ENCODE data around the gene B4GALT6.
A peak's percentile ranks its signal among the peaks of the same experiment; 100 is the strongest.

The B4GALT6 gene

DNA sequence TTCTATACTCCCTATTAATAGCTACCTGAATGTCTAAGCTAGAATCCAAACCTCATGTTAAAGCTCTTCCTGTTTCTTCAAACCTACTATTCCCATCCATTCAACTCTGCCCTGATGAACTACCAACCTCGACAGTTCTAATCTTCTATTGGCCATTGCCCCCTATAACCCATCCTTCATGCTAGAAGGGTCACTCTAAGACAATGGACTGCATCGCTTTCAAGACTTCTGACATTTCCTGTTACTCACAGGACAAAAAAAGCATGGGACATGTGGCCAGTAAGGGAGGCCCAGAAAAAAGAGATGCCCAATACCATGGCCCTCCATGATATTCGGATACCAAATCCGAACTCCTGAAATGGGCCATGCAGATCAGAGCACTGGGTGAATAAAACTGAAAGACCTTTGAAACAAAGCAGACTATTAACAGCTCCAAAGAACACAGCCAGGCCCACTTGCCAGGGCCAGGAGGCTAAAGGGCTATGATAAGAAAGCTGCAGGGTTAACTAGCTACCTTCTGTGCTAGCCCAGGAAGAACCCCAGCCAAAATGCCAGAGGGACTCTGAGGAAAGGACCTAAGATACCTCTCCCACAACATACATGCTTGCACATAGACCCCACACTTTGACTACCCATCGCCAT lies 4.5 kb downstream of the B4GALT6 start:
- DNase-seq = no peak
- H3K27me3 Mint-ChIP-seq = peaks cover 57% of the 10 kb centered on the region

DNA sequence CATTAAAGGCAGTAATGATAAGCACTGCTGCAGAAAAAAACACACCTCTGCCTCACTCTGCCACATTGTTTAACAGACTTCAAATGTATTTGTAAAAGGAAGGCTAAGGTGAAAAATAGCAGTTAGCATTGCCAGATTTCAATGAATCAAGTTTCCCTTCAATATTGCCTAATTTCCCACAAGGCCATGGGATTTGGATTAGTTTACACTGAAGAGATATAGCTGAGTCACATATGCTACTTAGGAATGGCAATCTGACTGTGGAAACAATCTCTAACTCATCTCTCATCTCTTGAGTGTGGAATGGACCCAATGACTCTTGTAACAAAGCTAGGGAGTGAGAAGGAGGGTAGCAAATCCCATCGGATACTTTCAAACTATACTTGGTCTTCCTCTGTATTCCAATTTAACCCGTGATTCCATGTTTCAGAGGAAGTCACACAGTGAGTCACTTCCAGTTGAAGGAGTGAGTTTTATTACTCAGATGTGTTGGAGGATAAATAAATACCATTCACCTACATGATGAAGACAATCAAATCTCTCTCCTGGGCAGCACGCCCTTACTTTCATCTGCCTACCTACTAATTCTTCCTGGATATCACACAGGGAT lies 5.1 kb downstream of the B4GALT6 start:
- Mint-ChIP-seq H3K27me3 (peaks cover 52% of the 10 kb centered on the region), H3K9me3 (no peaks in the 10 kb centered on the region), H3K4me3 (no peak overlapping the region), H3K4me1 (peaks cover 26% of the 10 kb centered on the region), H3K27ac (no peak overlapping the region)
- ATAC-seq (no peak), DNase-seq (no peak)

More for the DNA sequence above, 4.5 kb downstream of the B4GALT6 start:
- Mint-ChIP-seq H3K4me3 (no peak overlapping the region), H3K27ac (no peak overlapping the region), H3K9me3 (no peaks in the 10 kb centered on the region), H3K4me1 (peaks cover 29% of the 10 kb centered on the region)
- no peak for ATAC-seq

DNA sequence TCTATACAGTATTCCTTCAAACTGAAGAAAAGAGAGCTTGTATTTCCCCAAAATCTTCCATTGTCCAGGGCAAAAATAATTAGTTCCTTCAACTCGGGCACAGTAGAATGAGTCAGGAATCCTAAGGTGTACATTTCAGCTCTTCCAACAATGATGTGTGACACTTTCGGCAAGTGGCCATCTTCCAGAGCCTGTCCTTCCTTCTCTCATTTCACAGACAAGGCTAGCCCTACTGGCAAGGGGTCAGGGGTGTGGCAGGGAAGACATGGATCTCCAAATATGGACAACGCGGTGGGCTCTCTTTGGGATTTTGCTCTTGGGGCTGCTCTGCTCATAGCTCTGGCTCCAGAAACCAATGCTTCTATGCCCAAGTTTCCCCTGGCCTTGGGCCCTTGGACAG lies 6.0 kb downstream of the B4GALT6 start:
- no peaks in the 10 kb centered on the region for H3K9me3 Mint-ChIP-seq
- DNase-seq = no peak
- no peak overlapping the region for H3K4me3 Mint-ChIP-seq
- H3K4me1 Mint-ChIP-seq = peaks cover 18% of the 10 kb centered on the region
- ATAC-seq = no peak
- H3K27ac Mint-ChIP-seq = no peak overlapping the region
- H3K27me3 Mint-ChIP-seq = peaks cover 44% of the 10 kb centered on the region

DNA sequence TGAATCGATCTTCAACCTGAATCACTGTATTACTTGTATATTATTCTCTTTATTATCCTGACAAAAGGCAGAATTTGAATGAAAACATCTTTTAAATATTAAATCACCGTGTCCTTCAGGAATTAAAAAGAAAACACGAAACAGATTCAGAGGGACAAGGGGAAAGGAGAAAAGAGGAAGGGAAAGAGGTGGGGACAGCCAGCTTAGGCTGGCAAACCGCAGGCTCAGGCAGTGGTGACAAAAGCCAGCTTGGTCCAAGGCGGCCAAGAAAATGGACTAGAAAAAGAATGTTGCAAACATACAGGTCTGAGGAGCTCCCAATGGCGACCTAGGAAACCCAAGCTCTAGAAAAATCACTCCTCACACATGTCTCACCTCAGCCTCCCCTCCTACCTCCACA lies 6.8 kb downstream of the B4GALT6 start:
- DNase-seq (no peak), ATAC-seq (no peak)
- no peak overlapping the region for H3K4me3 Mint-ChIP-seq
- peaks cover 36% of the 10 kb centered on the region for H3K27me3 Mint-ChIP-seq
- no peaks in the 10 kb centered on the region for H3K9me3 Mint-ChIP-seq
- H3K4me1 Mint-ChIP-seq = peaks cover 12% of the 10 kb centered on the region
- H3K27ac Mint-ChIP-seq = no peak overlapping the region

DNA sequence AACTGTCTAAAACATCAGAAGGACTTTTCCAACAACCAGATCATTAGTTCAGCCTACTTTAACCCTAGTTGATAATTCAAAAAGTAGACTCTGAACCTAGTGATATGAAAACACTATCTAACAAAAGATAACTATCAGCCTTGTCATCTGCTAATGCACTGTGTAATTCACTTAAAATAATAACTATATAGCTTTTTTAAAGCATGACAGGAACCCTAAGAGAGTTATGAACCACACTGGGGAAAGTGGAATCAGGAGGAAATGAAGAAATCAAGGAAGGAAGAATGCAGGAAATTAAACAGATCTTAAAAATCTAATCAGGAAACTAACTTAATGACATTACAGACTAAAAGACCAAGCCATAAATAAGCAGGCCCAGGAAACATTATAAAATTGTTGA lies 9.0 kb downstream of the B4GALT6 start:
- peaks cover 6% of the 10 kb centered on the region for H3K4me1 Mint-ChIP-seq
- no peaks in the 10 kb centered on the region for H3K9me3 Mint-ChIP-seq
- DNase-seq = no peak
- peaks cover 20% of the 10 kb centered on the region for H3K27me3 Mint-ChIP-seq
- no peak overlapping the region for H3K27ac Mint-ChIP-seq
- ATAC-seq = no peak
- H3K4me3 Mint-ChIP-seq = no peak overlapping the region

DNA sequence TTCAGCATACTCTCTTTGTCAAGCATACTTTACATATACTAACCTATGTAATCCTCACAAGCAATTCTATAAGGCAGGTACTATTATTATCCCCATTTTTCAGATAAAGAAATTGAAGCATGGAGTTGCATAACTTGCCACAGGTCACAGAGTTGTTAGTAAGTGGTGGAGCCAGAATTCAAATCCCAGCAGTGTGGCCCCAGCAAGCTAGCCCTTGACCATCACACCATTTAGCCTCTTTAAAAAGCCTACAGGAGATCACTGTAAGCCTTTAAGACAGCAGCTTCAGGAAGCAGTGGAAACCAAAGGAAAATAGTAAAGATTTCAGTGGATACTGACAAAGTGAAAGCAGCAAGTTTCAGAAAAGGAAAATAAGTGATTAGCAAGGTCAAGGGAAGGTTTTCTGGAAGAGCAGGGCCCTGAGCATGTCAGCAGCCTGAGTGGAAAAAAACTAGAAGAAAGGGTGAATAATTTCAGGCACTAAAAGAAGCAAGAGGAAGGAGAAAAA lies 11.7 kb downstream of the B4GALT6 start:
- ATAC-seq (no peak), DNase-seq (no peak)
- Mint-ChIP-seq H3K9me3 (no peaks in the 10 kb centered on the region), H3K27ac (no peak overlapping the region), H3K4me1 (peaks cover 1% of the 10 kb centered on the region), H3K27me3 (peaks cover 3% of the 10 kb centered on the region), H3K4me3 (no peak overlapping the region)

DNA sequence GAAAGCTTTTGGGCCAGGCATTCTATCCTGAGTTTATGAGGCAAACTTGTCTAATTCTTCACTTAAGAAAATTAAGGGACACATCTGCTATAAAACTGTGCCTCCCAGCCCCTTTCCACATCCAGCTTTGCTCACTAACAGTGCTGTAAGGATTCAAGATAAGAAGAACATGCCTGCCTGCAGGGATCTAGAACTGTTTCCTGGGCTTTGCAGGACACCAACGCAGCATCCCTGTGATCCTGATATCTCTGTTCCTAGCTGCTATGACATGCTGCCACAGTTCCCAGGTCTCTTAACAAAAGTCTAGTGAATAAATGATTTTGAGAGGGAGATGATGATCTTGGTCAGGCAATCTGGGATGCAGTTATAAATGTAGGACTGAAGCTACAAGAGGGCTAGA lies 12.4 kb downstream of the B4GALT6 start:
- no peak for DNase-seq
- Mint-ChIP-seq H3K27me3 (no peaks in the 10 kb centered on the region), H3K4me1 (no peaks in the 10 kb centered on the region), H3K4me3 (no peak overlapping the region), H3K27ac (no peak overlapping the region), H3K9me3 (no peaks in the 10 kb centered on the region)
- ATAC-seq = no peak

DNA sequence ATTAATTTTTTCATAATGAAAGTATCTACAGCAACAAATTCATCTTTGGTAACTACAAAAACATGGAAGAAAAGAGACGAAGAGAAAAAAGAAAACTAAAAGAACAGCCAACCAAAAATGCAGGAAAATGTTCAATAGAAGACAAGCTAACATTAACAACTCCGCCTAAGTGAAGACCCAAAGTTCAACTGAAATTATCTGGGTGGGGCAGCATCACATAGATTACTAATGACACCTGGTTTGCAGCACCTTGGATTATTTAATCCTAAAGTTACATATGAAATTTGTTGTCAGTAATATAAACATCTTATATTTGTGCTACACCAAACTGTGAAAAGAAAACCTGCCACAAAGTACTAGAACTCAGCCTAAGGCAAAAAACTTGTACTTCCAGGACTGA lies 14.8 kb downstream of the B4GALT6 start:
- DNase-seq = no peak
- peaks cover under 1% of the 10 kb centered on the region for H3K27me3 Mint-ChIP-seq
- no peak for ATAC-seq
- H3K9me3 Mint-ChIP-seq = no peaks in the 10 kb centered on the region
- no peak overlapping the region for H3K4me3 Mint-ChIP-seq
- H3K4me1 Mint-ChIP-seq = no peaks in the 10 kb centered on the region
- no peak overlapping the region for H3K27ac Mint-ChIP-seq

DNA sequence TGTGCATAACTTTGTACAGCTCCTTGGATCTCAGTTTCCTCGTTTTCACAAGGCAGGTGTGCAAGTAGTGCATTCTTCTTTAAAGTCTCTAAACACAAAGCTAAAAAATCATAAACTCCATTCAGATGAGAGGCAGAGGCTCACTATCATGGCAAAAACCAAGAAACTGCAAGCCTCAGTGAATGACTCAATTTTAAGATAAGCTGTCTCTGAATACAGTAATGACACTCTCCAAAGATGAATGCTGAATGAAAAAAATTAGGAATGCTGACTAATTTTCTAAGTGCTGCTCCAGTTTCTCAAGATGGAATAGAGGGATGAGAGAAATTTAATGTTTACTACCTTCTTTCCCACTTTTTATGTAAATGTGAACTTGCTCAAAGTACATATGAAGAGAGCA lies 17.2 kb downstream of the B4GALT6 start:
- no peak overlapping the region for H3K4me3 Mint-ChIP-seq
- H3K27ac Mint-ChIP-seq = no peak overlapping the region
- no peaks in the 10 kb centered on the region for H3K4me1 Mint-ChIP-seq
- no peaks in the 10 kb centered on the region for H3K9me3 Mint-ChIP-seq
- ATAC-seq (no peak), DNase-seq (no peak)
- peaks cover 8% of the 10 kb centered on the region for H3K27me3 Mint-ChIP-seq

DNA sequence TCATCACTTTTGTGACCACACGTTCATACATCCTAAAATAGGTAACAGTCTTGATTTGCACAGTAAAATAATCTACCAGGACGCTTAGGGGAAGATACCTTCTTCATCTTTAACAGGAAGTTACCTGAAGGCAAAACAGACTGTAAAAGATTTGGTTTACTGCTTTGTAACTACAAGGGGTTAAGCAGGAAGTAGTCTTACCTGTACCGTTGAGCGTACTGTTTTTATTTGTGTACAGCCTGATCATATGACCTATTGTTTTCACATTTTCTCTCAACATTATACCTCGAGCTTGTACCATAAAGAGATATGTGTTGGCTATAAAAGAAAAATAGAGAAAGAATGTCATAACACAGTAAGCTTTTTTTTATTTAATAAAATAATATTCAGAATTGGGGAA lies 18.3 kb downstream of the B4GALT6 start:
- ATAC-seq (no peak), DNase-seq (no peak)
- Mint-ChIP-seq H3K4me3 (no peak overlapping the region), H3K4me1 (no peaks in the 10 kb centered on the region), H3K27ac (no peak overlapping the region), H3K9me3 (no peaks in the 10 kb centered on the region), H3K27me3 (peaks cover 8% of the 10 kb centered on the region)

DNA sequence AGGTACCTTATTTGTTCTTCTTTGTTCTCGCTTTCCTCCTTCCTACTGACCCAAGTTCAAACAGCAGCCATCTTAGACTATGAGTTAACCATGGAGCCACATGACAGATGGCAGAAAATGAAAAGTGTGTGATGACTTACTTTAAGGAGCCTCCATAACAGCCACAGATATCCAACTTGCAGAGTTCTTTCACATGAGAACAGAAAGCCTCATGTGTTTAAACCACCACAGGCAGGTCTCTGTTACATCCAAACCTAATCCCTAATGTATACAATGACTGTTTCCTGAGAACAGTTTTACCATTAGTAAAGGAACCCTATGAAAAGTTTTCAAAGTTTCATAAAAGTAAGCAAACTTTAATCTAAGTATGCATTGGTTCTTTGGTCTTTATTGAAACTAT lies 20.3 kb downstream of the B4GALT6 start:
- Mint-ChIP-seq H3K4me3 (no peak overlapping the region), H3K9me3 (no peaks in the 10 kb centered on the region), H3K27me3 (peaks cover 8% of the 10 kb centered on the region), H3K4me1 (peaks cover 5% of the 10 kb centered on the region), H3K27ac (no peak overlapping the region)
- DNase-seq (no peak), ATAC-seq (no peak)

DNA sequence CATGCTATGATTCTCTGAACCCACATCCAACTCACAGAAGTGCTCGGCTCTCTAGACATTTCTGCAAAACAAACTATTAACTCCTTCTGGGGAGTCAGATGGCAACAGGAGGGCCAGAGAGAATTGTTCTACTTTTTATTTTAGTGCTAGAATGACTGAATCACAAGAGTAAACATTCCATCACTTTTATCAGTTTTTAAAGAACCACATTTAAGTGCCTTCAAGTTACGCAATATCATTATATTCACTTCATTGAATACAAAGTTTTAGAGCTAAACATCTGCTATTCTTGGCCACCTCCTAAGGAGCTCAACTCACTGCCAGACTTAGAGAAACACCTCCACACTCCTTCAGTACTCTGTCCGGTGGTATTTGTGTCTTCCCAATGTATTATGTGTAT lies 22.4 kb downstream of the B4GALT6 start:
- Mint-ChIP-seq H3K27ac (no peak overlapping the region), H3K9me3 (no peaks in the 10 kb centered on the region), H3K4me1 (peaks cover 20% of the 10 kb centered on the region), H3K27me3 (peaks cover 8% of the 10 kb centered on the region), H3K4me3 (no peak overlapping the region)
- ATAC-seq (no peak), DNase-seq (no peak)

DNA sequence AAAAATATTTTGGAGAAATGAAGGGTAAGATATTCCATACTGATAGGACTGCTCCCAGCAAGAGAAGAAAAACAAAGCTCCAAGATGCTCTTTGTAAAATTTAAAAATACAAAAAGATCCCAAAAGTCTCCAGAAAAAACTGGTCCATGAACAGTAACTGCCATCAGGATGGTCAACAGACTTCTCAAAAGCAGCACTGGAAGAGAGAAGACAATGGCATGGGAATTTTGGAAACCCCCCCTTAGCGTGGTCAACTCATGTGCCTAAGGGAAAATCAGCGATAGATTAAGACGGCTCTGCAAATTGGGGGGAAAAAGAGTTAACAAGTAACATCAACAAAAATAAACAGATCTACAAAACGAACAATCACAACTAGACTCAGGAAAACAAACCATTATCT lies 23.6 kb downstream of the B4GALT6 start:
- ATAC-seq = no peak
- Mint-ChIP-seq H3K4me3 (no peak overlapping the region), H3K9me3 (no peaks in the 10 kb centered on the region), H3K4me1 (peaks cover 20% of the 10 kb centered on the region), H3K27me3 (peaks cover 8% of the 10 kb centered on the region), H3K27ac (no peak overlapping the region)
- DNase-seq = no peak

DNA sequence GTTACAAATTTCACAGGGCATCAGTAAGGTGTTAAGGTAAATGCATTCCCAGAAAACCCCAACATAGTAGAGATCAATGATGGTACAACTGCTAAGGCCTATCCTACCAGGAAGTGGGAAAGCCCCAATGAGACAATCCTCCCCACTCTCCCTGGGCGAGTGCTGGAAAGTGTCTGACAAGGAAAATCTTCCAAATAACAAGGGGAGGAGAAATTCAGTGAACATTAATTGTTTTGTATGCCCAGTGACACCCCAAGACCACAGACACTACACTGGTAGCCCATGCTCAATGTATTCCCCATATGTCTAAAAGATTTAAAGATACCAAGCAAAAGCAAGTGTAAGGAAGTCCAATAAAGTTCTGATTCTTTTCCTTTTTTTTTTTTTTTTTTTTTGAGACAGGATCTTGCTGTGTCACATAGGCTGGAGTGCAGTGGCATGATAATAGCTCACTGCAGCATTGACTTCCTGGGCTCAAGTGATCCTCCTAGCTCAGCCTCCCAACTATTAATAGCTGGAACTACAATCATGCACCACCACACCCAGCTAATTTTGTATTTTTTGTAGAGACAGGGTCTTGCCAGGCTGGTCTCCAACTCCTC lies 24.7 kb downstream of the B4GALT6 start:
- no peak for DNase-seq
- Mint-ChIP-seq H3K27ac (peak overlapping the region; percentile 80 to 96), H3K9me3 (no peaks in the 10 kb centered on the region), H3K27me3 (peaks cover 8% of the 10 kb centered on the region), H3K4me1 (peaks cover 20% of the 10 kb centered on the region), H3K4me3 (no peak overlapping the region)
- ATAC-seq = no peak

DNA sequence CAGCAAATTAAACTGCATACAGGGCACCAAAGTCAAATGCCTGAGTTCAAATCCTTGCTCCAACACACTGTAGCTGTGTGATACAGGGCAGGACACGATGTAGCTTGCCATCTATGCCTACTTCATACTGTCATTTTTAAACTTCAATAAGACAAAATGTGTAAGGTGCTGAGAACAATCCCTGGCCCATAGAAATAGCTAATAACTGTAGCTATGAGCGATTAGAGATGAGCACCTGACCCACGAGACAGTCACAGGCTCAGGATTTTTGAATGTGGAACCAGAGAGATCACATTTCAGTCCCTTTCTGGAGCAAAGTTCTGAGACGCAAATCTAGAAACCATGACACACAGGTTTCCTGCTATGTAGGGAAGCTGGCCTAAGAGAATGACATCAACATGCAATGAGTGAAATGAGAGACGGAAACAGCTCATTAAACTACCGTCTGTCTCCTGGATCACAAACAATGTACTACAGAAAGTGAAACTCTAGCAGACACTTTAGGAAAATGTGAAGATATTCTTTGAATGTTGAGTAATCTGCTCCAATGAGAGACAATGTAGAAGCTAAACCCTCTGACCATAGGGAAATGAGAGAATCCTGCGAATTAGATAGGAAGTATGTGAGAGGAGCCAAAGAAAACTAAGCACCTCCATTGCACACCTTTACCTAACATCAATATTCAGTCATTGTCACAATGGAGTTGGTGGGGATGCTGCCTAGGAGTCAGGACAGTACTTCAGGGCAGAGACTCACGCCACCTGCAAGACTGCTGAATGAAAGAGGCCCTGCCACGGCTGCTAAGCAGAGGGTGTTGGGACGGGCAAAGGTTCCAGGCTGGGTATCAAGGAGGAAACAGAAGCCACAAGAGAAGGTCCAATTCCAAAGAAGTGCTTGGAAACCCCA lies 25.5 kb downstream of the B4GALT6 start:
- ATAC-seq (peak; percentile 92), DNase-seq (no peak)
- H3K27me3 Mint-ChIP-seq = peaks cover 3% of the 10 kb centered on the region
- H3K9me3 Mint-ChIP-seq = no peaks in the 10 kb centered on the region
- H3K4me1 Mint-ChIP-seq = peaks cover 20% of the 10 kb centered on the region
- H3K27ac Mint-ChIP-seq = peak overlapping the region; percentile 80 to 96
- H3K4me3 Mint-ChIP-seq = peak overlapping the region; percentile 18 to 30

All from stimulated activated naive CD8-positive, alpha-beta T cell treated with anti-CD3 and anti-CD28 coated beads, Interleukin-15, amount 100 ng/mL, for 72 hours (primary cell).